ENCODE results near the gene CCAR1.
"Not testable (repeated sequence)": the region's sequence is repeated elsewhere in the genome, so short reads cannot be mapped to it uniquely, and the experiment has no call there.

CCAR1 gene

DNA sequence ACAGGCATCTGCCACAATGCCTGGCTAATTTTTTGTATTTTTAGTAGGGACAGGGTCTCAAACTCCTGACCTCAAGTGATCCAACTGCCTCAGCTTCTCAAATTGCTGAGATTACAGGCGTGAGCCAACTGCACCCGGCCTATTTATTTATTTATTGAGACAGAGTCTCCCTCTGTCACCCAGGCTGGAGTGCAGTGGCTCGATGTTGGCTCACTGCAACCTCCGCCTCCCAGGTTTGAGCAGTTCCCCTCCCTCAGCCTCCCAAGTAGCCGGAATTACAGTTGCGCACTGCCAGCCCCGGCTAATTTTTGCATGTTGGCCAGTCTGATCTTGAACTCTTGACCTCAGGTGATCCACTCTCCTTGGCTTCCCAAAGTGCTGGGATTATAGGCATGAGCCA, 46.4 kb downstream of the CCAR1 start:
- not testable (repeated sequence) for DNase-seq

DNA sequence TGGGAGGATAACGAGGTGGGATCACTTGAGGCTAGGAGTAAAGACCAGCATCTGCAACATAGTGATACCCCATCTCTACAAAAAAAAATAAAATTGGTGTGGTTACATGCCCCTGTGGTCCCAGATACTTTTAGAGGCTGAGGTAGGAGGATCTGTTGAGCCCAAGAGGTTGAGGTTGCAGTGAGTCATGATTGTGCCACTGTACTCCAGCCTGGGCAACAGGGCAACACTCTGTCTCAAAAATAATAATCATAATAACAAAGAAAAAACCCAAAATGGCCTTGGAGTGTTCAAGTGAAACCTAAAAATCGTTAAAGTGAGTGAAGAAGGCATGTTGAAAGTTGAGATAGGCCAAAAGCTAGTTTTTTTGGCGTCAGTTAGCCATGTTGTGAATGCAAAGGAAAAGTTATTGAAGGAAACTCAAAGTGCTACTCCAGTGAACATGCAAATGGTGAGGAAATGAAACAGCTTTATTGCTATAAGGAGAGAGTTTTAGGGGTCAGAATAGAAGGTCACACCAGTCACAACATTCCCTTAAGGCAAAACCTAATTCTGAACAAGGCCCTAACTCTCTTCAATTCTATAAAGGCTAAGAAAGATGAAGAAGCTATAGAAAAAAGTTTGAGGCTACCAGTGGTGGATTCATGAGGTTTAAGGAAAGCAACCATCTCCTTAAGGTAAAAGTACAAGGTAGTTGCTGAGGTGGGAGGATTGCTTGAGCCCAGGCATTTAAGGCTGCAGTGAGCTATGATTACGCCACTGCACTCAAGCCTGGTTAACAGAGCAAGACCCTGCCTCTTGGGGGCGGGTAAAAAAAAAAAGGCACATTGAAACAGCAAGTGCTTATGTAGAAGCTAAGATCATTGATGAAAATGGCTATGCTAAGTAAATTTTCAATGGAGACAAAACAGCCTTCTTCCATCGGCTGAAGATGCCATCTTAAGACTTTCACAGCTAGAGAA, 60.9 kb downstream of the CCAR1 start:
- DNase-seq: no peak

GRCh38 chr10:68784476-68784875, 63.4 kb downstream of the CCAR1 start:
- DNase-seq: no peak

DNA sequence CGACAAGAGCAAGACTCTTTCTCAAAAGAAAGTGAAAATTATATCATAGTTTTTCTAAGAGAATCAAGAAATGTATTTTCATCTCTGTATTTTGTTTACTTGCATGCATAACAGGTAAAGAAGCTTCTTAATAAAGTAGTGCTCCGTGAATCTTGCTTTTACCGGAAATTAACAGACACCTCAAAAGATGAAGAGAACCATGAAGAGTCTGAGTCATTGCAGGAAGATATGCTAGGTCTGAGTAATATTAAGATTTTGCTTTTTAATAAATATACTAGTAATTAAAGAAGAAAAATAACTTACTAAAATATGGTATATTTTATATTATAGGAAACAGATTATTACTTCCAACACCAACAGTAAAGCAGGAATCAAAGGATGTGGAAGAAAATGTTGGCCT, 66.8 kb downstream of the CCAR1 start:
- no peak for DNase-seq

GRCh38 chr10:68790476-68790875, 69.4 kb downstream of the CCAR1 start:
- no peak for DNase-seq

GRCh38 chr10:68792115-68792514, 71.1 kb downstream of the CCAR1 start:
- DNase-seq: no peak

DNA sequence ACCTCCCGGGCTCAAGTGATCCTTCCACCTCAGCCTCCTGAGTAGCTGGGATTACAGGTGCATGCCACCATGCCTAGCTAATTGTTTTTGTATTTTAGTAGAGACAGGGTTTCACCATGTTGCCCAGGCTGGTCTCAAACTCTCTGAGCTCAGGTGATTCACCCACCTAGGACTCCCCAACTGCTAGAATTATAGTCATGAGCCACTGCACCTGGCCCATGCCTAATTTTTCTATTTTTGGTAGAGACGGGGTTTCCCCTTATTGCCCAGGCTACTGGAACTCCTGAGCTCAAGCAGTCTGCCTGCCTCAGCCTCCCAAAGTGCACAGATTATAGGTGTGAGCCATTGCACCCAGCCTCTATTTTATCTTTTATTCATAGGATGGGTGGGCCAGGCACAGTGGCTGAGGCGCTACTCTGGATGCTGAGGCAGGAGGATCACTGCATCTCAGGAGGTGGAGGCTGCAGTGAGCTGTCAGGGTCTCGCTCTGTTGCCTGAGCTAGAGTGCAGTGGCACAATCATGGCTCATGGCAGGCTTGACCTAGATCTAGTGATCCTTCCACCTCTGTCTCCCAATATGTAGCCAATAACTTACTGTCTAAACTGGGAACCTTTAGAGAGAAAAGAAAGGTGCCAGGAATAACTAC, 75.0 kb downstream of the CCAR1 start:
- no peak for DNase-seq

- no peak for DNase-seq
These were observed 75.6 kb downstream of the CCAR1 start for GRCh38 chr10:68796605-68797004.

GRCh38 chr10:68800211-68800610, 79.2 kb downstream of the CCAR1 start:
- no peak for DNase-seq

DNA sequence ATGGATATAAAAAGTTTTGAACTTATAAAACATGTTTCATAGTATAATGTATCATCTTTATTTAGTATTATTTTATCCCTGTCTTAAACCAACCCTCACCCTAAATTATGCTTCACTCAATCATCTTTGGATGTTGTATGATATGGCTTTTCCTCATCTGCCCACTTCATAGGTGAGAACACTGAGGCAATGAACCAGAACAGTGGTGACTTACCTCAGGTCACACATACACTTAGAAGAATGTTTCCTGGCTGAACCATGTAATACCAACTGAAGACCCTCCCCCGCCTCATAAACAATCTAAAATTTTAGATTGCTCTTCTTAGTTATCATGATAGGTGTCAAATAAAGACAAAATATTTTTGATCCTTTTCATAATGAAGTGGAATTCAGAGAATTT, 83.7 kb downstream of the CCAR1 start:
- DNase-seq: no peak

DNA sequence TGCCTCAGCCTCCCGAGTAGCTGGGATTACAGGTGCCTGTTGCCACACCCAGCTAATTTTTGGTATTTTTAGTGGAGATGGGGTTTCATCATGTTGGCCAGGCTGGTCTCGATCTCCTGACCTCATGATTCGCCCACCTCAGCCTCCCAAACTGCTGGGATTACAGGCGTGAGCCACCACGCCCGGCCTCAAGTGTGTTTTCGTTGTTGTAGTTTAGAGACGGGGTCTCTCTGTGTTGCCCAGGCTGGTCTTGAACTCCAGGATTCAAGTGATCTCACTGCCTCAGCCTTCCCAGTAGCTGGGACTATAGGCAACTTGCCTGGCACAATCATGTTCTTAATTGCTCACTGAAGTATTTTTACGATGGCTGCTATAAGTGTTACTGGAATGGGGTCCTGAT, 89.8 kb downstream of the CCAR1 start:
- DNase-seq: not testable (repeated sequence)

DNA sequence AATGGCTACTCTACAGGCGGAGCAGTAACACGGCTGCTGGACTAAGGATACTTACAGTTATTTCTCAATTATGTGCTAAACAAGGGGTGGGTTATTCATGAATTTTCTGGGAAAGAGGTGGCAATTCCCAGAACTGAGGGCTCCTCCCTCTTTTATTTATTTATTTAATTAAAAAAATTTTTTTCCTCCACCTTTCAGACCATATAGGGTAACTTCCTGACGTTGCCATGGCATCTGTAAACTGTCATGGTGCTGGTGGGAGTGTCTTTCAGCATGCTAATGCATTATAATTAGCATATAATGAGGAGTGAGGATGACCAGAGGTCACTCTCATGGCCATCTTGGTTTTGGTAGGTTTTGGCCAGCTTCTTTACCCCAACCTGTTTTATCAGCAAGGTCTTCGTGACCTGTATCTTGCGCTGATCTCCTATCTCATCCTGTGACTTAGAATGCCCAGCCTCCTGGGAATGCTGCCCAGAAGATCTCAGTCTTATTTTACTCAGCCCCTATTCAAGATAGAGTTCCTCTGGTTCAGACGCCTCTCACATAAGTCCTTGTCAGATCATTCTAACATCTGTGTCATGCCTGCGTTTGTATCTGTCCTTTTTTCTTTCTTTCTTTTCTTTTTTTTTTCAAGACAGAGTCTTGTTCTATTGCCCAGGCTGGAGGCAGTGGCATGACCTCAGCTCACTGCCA, 90.4 kb downstream of the CCAR1 start:
- no peak for DNase-seq

DNA sequence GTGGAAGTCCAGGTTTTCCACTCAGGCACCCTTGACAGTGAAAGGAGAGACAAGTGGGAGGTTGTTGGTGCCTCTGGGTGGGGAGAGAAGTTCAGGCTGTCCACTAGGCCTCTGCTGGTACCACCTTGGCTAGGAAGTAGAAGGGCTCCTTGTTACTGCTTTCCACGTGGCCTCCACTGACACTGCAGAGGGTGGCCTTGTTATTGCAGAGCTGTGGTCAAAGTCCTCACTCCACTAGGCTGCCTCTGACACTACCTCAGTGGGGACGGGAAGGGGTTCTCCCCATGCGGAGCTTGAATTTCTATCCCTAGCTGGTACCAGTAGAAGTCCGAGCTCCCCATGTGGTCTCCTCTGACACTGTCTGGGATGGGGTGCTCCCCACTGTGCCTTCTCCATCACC, 91.4 kb downstream of the CCAR1 start:
- no peak for DNase-seq

GRCh38 chr10:68813559-68813958, 92.5 kb downstream of the CCAR1 start:
- DNase-seq: no peak

- no peak for DNase-seq
These were observed 95.9 kb downstream of the CCAR1 start for GRCh38 chr10:68816796-68817412.

DNA sequence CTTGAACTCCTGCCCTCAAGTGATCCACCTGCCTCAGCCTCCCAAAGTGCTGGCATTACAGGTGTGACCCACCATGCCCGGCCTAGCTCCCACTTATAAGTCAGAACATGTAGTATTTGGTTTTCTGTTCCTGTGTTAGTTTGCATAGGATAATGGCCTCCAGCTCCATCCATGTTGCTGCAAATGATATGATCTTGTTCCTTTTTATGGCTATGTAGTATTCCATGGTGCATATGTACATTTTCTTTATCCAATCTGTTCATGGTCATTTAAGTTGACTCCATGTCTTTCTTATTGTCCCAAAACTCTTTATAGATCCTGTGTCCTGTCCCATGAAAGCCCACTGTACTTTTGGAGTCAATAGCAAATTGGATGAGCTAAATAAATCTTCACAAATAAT, 99.3 kb downstream of the CCAR1 start:
- DNase-seq: not testable (repeated sequence)

DNA sequence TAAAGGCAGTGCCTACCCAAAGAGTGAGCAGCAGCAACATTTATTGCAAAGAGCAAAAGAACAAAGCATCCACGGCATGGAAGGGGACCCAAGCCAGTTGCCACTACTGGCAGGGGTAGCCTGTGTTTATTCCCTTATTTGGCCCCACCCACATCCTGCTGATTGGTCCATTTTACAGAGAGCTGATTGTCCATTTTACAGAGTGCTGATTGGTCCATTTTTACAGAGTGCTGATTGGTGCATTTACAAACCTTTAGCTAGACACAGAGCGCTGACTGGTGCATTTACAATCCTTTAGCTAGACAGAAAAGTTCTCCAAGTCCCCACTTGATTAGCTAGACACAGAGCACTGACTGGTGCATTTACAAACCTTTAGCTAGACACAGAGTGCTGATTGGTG, 101.6 kb downstream of the CCAR1 start:
- DNase-seq: not testable (repeated sequence)

GRCh38 chr10:68826764-68827591, 105.9 kb downstream of the CCAR1 start, which contains the start of gene STOX1:
Gene STOX1, plus strand, starts transcription at chr10:68827531. Its CDS starts 93 bp downstream, at chr10:68827624.
- peak; percentile 24 to 25 for DNase-seq

- not testable (repeated sequence) for DNase-seq
These were observed 106.5 kb downstream of the CCAR1 start for GRCh38 chr10:68827592-68827959.

GRCh38 chr10:68828083-68828601, 107.1 kb downstream of the CCAR1 start:
- not testable (repeated sequence) for DNase-seq

GRCh38 chr10:68828833-68829232, 107.8 kb downstream of the CCAR1 start:
- DNase-seq: no peak

- no peak for DNase-seq
These were observed 108.5 kb downstream of the CCAR1 start for GRCh38 chr10:68829521-68829920.
